GM19023 (cell line): ENCODE results near the gene TYMS.

Source experiments
- ATAC-seq: cut with Tn5 transposase; IDR thresholded peaks from one replicate; pipeline ENCODE4 v1.9.1; 2021; ENCODE audit warnings: mild to moderate bottlenecking, moderate library complexity; ENCODE audit not compliant: unreplicated experiment

Gene TYMS

DNA sequence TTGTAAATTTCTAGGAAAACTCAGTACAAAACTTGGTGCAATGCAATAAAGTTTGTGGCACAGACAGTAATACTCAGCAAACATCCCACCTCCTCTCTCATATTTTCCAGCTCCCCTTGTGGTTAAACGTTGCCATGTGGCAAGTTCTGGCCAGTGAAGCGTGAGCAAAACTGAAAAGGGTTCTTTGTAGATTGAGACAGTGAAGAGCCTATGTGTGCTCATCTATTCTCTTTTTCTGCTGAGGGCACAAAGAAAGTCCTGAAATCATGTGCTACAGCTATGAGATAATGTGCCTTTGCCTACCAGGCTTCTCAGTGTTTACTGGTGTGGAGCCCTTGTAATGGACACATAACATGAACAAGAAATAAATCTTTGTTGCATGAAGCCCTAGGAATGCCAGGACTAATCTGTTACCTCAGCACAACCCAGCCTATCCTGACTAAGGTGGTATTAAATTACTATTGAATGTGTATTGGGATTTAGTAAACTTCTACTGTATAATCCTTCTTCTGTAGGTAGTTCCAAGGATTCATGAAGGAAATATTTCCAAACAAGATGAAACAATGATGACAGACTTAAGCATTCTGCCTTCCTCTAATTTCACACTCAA is 13.0 kb upstream of the TYMS start:
- no peak for ATAC-seq

DNA sequence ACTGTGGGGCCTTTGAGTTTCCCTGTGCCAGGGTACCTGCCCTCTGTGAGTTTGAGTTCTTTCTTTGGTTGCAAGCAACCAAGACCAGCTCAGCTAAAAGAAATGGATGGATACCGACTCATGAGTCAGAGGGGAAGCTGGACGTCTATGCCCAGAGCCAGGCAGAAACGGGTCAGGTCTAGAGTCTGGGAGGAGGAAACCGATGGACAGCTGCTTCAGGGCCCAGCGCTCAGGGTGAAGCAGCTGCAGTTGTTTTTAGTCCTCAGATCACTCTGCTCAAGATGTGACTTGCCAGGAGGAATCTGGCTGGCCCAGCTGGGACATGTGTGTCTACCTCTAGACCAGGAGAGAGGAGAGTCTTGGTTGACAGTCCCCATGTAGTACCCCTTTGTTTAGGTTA is 10.1 kb upstream of the TYMS start:
- no peak for ATAC-seq

DNA sequence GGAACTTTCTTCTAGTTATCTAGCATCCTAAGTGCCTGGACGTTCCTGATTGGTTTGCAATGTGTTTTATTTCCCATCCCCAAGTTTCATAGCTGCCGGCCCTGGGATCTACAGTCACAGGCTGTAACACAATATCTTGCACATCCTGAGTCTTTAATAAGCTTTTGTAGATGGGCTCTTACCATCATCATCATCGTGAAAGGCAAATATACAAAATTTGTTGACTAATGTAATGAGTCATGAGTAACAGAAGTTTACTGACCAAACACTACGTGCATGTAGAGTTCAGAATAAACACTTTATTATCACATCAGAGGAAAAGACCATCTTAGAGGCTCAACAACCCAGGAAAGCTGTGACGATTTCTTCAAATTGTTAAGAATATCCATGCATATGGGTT is 8.1 kb upstream of the TYMS start:
- ATAC-seq, result no peak

GRCh38 chr18:650428-650858 is 7.0 kb upstream of the TYMS start:
- ATAC-seq, result peak; percentile 87

DNA sequence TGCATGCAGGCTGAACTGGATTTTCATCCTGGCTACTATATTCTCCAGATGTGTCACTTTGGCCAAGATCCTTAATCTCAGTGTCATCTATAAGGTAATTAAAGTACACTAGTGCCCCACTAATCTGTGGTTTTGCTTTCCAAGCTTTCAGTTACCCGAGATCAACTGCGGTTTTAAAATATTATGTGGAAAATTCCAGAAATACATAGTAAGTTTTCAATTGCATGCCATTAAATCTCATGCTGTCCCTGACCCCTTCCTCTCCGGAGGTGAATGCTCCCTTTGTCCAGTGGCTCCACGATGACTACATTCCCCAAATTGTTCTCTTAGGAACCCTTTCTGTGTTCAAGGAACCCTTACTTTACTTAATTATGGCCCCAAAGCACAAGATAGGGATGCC is 5.3 kb upstream of the TYMS start:
- ATAC-seq, result no peak

DNA sequence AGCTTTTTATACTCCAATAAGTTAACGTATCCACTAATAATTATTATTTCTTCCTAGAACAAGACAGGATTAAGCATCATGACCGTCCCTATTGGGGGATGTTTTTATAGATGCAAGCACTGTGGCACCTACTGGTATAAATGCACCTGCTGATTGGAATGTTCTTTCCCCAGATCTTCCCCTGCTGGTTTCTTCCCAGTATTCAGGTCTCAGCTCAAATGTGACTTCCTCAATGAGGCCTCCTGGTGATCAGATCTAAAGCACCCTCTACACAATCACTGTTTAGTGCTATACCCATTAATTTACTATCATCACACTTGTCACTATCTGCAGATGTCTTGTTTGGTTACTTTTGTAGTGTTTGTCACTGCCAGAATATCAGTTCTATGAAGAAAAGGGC is 3.9 kb upstream of the TYMS start:
- no peak for ATAC-seq

DNA sequence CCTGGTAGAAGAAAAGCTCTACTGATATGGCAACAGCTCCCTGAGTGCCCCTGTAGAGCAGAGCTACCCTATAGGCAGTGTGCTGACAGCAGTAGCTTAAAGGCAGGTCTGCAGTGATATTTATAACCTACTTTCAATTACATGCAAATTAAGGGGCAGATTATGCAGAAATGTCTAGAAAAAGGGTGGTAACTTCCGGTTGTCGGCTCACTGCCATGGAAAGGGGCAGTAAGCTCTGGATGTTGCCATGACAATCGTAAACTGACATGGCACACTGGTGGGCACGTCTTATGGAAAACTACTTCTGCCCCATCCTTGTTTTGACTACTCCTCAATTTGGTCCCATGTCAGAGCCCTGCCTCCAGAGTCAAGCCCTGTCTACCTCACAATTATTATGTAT is 2.9 kb upstream of the TYMS start:
- no peak for ATAC-seq

DNA sequence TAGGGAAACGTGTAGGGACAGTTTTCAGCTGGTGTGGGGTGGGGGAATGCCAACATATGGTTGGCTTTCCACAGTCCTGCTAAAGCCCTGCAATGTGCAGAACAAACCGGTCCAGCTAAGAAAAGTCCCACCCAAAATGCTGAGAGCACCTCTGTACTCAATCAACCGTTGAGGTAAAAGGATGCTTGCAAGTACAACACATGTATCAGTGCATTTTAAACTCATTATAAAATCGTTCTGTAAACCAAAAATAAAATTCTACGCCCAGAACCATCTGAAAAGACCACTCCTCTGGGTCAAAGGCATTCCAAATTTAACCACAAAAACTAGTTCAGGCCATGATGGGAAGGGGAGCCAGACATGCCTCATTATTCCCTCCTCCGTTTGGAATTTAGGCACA is 2.0 kb upstream of the TYMS start:
- ATAC-seq, result no peak

DNA sequence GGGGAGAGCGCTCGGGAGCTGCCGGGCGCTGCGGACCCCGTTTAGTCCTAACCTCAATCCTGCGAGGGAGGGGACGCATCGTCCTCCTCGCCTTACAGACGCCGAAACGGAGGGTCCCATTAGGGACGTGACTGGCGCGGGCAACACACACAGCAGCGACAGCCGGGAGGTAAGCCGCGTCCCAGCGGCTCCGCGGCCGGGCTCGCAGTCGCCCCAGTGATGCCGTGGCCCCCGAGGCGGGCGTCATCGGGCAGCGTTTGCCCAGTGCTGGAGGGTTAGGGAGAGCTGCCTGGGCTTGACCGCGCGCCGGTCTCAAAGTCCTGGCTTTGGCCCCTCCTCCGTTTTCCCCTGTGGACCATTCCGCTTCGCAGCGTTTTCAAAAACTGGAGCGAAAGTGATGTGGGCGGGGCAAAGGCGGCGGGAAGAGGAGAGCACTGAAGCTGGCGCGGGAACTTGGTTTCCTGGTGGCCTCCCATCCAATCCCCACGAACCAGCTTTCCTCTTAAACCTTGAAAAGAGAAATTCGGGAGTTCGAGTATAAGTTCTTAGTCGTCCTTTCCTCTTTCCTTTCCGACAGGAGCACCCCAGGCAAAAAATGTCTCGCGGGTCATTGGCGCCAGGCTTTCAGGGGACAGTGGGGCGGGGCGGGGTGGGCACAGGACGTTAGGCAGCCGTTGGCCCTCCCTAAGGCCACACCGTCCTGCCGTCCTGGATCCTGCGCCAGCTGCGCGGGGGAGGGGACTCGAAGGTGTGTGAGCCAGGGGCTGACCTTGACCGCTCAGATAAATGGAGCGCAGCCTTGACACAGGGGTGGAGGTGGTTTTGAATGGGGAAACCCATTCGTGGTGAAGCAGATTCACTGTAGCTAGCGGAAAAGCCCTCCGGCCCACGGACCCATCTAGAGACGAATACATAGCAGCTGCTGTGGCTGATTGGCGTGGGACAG is 821 bp downstream of the TYMS start:
- ATAC-seq, result peak; percentile 62

GRCh38 chr18:658947-659533 is 1.6 kb downstream of the TYMS start:
- ATAC-seq, result no peak

DNA sequence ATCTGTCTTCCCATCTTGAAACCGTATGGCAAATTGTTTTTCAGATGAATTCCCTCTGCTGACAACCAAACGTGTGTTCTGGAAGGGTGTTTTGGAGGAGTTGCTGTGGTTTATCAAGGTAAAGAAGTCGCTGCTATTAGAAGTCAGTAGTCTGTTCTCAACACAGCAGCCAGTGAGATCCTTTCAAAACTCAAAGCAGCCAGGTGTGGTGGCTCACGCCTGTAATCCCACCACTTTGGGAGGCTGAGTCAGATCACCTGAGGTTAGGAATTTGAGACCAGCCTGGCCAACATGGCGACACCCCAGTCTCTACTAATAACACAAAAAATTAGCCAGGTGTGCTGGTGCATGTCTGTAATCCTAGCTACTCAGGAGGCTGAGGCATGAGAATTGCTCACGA is 2.1 kb downstream of the TYMS start:
- no peak for ATAC-seq

- ATAC-seq, result no peak
These were observed 4.7 kb downstream of the TYMS start for GRCh38 chr18:662197-662596.

- ATAC-seq, result no peak
These were observed 8.7 kb downstream of the TYMS start for GRCh38 chr18:666177-666576.

GRCh38 chr18:666628-667027 is 9.2 kb downstream of the TYMS start:
- no peak for ATAC-seq

GRCh38 chr18:668260-668659 is 10.8 kb downstream of the TYMS start:
- ATAC-seq, result no peak

DNA sequence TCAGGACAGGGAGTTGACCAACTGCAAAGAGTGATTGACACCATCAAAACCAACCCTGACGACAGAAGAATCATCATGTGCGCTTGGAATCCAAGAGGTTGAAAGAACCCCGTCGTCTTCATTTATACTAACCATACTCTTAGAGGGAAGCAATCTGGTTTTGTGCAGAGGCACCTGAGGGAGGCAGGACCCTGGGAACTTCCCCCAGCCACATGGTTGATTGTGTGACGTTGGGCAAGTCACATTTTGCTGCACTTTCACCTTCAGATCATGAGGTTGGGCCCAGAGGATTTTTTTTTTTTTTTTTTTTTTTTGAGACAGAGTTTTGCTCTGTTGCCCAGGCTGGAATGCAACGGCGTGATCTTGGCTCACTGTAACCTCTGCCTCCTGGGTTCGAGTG is 11.6 kb downstream of the TYMS start:
- ATAC-seq, result no peak

- no peak for ATAC-seq
These were observed 13.1 kb downstream of the TYMS start for GRCh38 chr18:670522-670921.

DNA sequence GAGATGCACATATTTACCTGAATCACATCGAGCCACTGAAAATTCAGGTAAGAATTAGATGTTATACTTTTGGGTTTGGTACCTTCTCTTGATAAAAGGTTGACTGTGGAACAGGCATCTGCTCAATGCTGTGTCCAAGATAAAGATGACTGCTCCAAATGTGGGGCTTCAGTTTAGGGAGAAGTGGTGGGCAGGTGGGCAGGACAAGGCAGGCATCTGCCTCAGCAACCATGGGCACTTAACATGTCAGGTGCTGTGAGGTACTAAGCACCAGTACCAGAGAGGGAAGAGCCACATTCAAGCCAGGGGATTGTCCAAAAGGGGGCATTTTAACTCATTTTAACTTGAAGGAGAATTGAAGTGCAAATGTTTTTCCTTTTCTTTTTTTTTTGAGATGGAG is 14.0 kb downstream of the TYMS start:
- no peak for ATAC-seq

DNA sequence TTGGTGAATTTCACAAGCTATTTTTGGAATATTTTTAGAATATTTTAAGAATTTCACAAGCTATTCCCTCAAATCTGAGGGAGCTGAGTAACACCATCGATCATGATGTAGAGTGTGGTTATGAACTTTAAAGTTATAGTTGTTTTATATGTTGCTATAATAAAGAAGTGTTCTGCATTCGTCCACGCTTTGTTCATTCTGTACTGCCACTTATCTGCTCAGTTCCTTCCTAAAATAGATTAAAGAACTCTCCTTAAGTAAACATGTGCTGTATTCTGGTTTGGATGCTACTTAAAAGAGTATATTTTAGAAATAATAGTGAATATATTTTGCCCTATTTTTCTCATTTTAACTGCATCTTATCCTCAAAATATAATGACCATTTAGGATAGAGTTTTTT is 15.9 kb downstream of the TYMS start:
- ATAC-seq, result no peak

DNA sequence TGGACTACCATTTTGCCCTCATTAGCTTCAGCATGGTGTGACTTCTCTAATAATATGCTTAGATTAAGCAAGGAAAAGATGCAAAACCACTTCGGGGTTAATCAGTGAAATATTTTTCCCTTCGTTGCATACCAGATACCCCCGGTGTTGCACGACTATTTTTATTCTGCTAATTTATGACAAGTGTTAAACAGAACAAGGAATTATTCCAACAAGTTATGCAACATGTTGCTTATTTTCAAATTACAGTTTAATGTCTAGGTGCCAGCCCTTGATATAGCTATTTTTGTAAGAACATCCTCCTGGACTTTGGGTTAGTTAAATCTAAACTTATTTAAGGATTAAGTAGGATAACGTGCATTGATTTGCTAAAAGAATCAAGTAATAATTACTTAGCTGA is 16.3 kb downstream of the TYMS start:
- ATAC-seq, result no peak

- no peak for ATAC-seq
These were observed 17.9 kb downstream of the TYMS start for GRCh38 chr18:675307-675706.

DNA sequence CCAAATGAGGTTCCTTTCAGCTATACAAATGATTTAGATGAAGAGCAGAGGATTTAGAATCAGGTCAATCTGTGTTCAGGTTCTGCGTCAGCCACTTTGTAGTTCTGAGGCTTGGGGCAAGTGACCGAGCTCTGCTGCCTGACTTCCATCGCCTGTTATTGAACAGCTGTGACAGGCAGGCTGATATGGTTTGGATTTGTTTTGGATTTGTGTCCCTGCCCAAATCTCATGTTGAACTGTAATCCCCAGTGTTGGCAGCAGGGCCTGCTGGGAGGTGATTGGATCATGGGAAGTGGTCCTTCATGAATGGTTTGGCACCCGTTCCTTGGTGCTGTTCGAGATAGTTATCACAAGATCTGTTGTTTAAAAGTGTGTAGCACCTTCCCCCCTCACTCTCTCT is 18.6 kb downstream of the TYMS start:
- ATAC-seq, result no peak
